ENCODE results near the gene NELFCD. TPM values are rescaled to one million over a fixed set of nuclear protein-coding genes. Genes with fewer than 3 reads are reported as not detected.
"Not testable (repeated sequence)": the region's sequence is repeated elsewhere in the genome, so short reads cannot be mapped to it uniquely, and the experiment has no call there.

NELFCD gene
- total RNA-seq, 1 donor from 2014 or later = 111 TPM

GRCh38 chr20:59032713-59033059 is 51.6 kb downstream of the NELFCD start:
- peak overlapping the region; percentile 64 for H3K27ac Mint-ChIP-seq
- no peak for DNase-seq (ENCODE audit: low spot score)
- H3K27me3 Mint-ChIP-seq (ENCODE audit: low read depth) = no peaks in the 10 kb centered on the region
- peak overlapping the region; percentile 80 for H3K4me3 Mint-ChIP-seq (ENCODE audit: low read depth)
- no peaks in the 10 kb centered on the region for H3K9me3 Mint-ChIP-seq
- intact Hi-C loops (cut with micrococcal nuclease) = loop anchor here (1.0 to 5.0 kb wide), 3 partner anchors 10 to 140 kb away; partner anchors contain the start of genes NELFCD and PRELID3B
- H3K4me1 Mint-ChIP-seq (ENCODE audit: low read depth) = peaks cover 65% of the 10 kb centered on the region
- peaks cover 86% of the 10 kb centered on the region for H3K36me3 Mint-ChIP-seq (ENCODE audit: low read depth)

DNA sequence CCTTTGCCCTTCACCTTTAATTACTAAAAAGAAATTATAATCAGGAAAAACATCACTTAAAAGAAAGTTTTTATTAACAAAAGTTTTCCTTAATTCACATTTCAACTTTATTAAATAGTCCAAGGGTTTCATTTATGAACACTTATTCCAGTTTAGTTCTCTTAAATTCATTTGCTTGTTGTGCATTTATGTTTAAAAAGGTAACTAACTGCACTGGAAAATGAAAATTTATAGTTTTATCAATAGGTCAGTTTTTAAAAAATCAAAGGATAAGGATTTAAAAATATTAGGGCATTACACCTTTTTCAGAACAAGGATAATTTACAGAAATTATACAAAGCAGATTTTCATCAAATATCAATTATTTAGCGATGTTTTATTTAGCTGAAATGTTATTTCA is 52.0 kb downstream of the NELFCD start:
- Mint-ChIP-seq H3K4me1 (ENCODE audit: low read depth) (peaks cover 64% of the 10 kb centered on the region), H3K4me3 (ENCODE audit: low read depth) (peak overlapping the region; percentile 80), H3K27me3 (ENCODE audit: low read depth) (no peaks in the 10 kb centered on the region), H3K27ac (peak overlapping the region; percentile 64), H3K36me3 (ENCODE audit: low read depth) (peaks cover 86% of the 10 kb centered on the region), H3K9me3 (no peaks in the 10 kb centered on the region)
- no peak for DNase-seq (ENCODE audit: low spot score)
- intact Hi-C loops (cut with micrococcal nuclease) = loop anchor here (2.0 to 5.0 kb wide), 2 partner anchors 51 to 140 kb away; partner anchors contain the start of gene NELFCD

GRCh38 chr20:59033616-59034165 is 52.6 kb downstream of the NELFCD start:
- no peak overlapping the region for H3K27ac Mint-ChIP-seq
- H3K36me3 Mint-ChIP-seq (ENCODE audit: low read depth) = peaks cover 84% of the 10 kb centered on the region
- no peak for DNase-seq (ENCODE audit: low spot score)
- H3K4me3 Mint-ChIP-seq (ENCODE audit: low read depth) = no peak overlapping the region
- no peaks in the 10 kb centered on the region for H3K9me3 Mint-ChIP-seq
- peaks cover 63% of the 10 kb centered on the region for H3K4me1 Mint-ChIP-seq (ENCODE audit: low read depth)
- intact Hi-C loops (cut with micrococcal nuclease) = loop anchor here (2.0 to 5.0 kb wide), 2 partner anchors 51 to 141 kb away; partner anchors contain the start of gene NELFCD
- no peaks in the 10 kb centered on the region for H3K27me3 Mint-ChIP-seq (ENCODE audit: low read depth)

GRCh38 chr20:59035381-59035780 is 54.3 kb downstream of the NELFCD start:
- no peak for DNase-seq (ENCODE audit: low spot score)
- Mint-ChIP-seq H3K9me3 (no peaks in the 10 kb centered on the region), H3K36me3 (ENCODE audit: low read depth) (peaks cover 82% of the 10 kb centered on the region), H3K27me3 (ENCODE audit: low read depth) (no peaks in the 10 kb centered on the region), H3K4me1 (ENCODE audit: low read depth) (peaks cover 63% of the 10 kb centered on the region), H3K4me3 (ENCODE audit: low read depth) (no peak overlapping the region), H3K27ac (no peak overlapping the region)
- intact Hi-C loops (cut with micrococcal nuclease) = no loop called here

DNA sequence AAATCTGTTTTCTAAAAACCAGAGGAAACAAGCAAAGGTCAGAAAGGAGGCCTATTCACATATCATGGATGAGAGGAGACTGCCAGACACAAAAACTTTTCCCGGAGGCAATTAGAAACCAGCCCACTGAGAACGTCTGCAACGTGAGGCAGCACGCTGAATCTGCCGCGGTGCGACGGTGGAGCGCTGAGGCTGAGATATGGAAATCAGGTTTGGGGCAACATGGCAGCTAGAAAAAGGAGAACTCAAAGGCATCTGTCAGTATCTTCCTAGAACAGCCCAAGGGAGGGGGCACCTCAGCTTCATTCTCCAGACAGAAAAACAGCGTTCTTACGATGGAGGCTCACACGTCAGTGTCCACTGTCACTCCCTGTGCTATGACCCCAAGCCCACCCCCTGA is 56.3 kb downstream of the NELFCD start:
- H3K36me3 Mint-ChIP-seq (ENCODE audit: low read depth) = peaks cover 82% of the 10 kb centered on the region
- no peak overlapping the region for H3K27ac Mint-ChIP-seq
- intact Hi-C loops (cut with micrococcal nuclease) = no loop called here
- no peaks in the 10 kb centered on the region for H3K9me3 Mint-ChIP-seq
- peaks cover 65% of the 10 kb centered on the region for H3K4me1 Mint-ChIP-seq (ENCODE audit: low read depth)
- no peaks in the 10 kb centered on the region for H3K27me3 Mint-ChIP-seq (ENCODE audit: low read depth)
- DNase-seq (ENCODE audit: low spot score) = no peak
- H3K4me3 Mint-ChIP-seq (ENCODE audit: low read depth) = no peak overlapping the region

GRCh38 chr20:59039233-59039632 is 58.2 kb downstream of the NELFCD start:
- Mint-ChIP-seq H3K4me1 (ENCODE audit: low read depth) (peaks cover 69% of the 10 kb centered on the region), H3K4me3 (ENCODE audit: low read depth) (peak overlapping the region; percentile 61), H3K36me3 (ENCODE audit: low read depth) (peaks cover 70% of the 10 kb centered on the region), H3K27me3 (ENCODE audit: low read depth) (no peaks in the 10 kb centered on the region), H3K27ac (peak overlapping the region; percentile 64), H3K9me3 (no peaks in the 10 kb centered on the region)
- intact Hi-C loops (cut with micrococcal nuclease) = no loop called here
- DNase-seq (ENCODE audit: low spot score) = no peak

GRCh38 chr20:59040667-59041066 is 59.6 kb downstream of the NELFCD start:
- H3K4me3 Mint-ChIP-seq (ENCODE audit: low read depth) = peak overlapping the region; percentile 97
- no peaks in the 10 kb centered on the region for H3K9me3 Mint-ChIP-seq
- H3K36me3 Mint-ChIP-seq (ENCODE audit: low read depth) = peaks cover 57% of the 10 kb centered on the region
- H3K27me3 Mint-ChIP-seq (ENCODE audit: low read depth) = no peaks in the 10 kb centered on the region
- H3K27ac Mint-ChIP-seq = peak overlapping the region; percentile 91
- intact Hi-C loops (cut with micrococcal nuclease) = loop anchor here (5.0 to 10.0 kb wide), 3 partner anchors 33 to 386 kb away; partner anchors contain the start of genes CTSZ, STX16 and ZNF831
- peaks cover 66% of the 10 kb centered on the region for H3K4me1 Mint-ChIP-seq (ENCODE audit: low read depth)
- no peak for DNase-seq (ENCODE audit: low spot score)

DNA sequence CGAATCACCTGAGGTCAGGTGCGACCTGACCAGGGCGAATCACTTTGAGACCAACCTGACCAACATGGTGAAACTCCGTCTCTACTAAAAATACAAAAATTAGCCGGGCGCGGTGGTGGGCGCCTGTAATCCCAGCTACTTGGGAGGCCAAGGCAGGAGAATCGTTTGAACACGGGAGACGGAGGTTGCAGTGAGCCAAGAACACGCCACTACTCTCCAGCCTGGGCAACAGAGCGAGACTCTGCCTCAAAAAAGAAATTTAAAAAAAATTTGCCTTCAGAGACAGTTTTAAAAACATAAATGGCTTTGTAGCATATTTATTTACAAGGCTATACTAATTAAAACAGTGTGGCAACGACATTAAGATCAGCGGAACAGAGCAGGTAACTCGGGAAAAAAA is 60.4 kb downstream of the NELFCD start:
- intact Hi-C loops (cut with micrococcal nuclease) = loop anchor here (5.0 to 10.0 kb wide), 3 partner anchors 34 to 387 kb away; partner anchors contain the start of genes CTSZ, STX16 and ZNF831
- H3K4me1 Mint-ChIP-seq (ENCODE audit: low read depth) = peaks cover 59% of the 10 kb centered on the region
- peaks cover 49% of the 10 kb centered on the region for H3K36me3 Mint-ChIP-seq (ENCODE audit: low read depth)

DNA sequence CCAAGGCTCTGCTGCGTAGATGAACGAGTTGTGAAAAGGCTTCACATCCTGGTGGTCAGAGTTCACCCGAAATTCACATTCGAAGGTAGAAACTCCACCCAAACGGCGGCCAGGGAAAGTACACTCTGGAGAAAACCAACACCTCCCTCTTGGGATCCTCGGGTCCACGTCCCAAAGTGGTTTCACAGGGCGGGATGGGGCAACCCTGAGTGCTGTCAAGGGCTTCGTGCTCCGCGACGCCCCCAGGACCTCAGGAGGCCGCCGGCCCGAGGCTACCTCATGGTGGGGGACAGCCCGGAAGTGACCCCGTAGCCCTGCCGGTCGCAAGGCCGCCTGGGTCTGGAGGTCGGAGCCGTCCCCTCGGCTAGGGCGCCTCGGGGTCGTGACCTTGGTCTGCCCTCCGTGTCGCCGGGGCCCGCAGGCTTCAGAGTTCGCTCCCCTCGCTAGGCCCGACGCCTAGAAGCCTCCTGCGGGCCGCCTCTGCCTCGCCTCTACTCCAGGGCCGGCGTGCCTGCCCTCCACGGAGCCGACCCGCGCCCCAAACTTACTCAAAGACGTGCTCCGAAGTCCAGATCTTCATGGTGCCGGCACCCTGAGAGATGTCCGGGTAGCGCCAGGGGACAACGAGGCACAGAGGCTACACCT is 61.2 kb downstream of the NELFCD start, which contains the start of gene PRELID3B:
Gene PRELID3B, minus strand, starts transcription at position 636 of the 645 bp plus-strand sequence. Its CDS starts 56 bp downstream, at position 580.
- DNase-seq (ENCODE audit: low spot score) = peak; percentile 33
- peaks cover 54% of the 10 kb centered on the region for H3K4me1 Mint-ChIP-seq (ENCODE audit: low read depth)

More for the DNA sequence above, 60.4 kb downstream of the NELFCD start:
- H3K27me3 Mint-ChIP-seq (ENCODE audit: low read depth); H3K9me3 Mint-ChIP-seq; DNase-seq (ENCODE audit: low spot score): not testable (repeated sequence)
- Mint-ChIP-seq H3K27ac (peak overlapping the region; percentile 91), H3K4me3 (ENCODE audit: low read depth) (peak overlapping the region; percentile 97)

GRCh38 chr20:59042796-59043631 is 62.0 kb downstream of the NELFCD start:
- H3K4me1 Mint-ChIP-seq (ENCODE audit: low read depth) = peaks cover 53% of the 10 kb centered on the region
- H3K27ac Mint-ChIP-seq = peak overlapping the region; percentile 95
- intact Hi-C loops (cut with micrococcal nuclease) = loop anchor here (1.0 to 10.0 kb wide), 4 partner anchors 11 to 388 kb away; partner anchors contain the start of genes ATP5F1E, CTSZ, STX16 and ZNF831
- no peaks in the 10 kb centered on the region for H3K9me3 Mint-ChIP-seq
- no peaks in the 10 kb centered on the region for H3K27me3 Mint-ChIP-seq (ENCODE audit: low read depth)
- H3K4me3 Mint-ChIP-seq (ENCODE audit: low read depth) = peak overlapping the region; percentile 97
- peak; percentile 93 for DNase-seq (ENCODE audit: low spot score)
- H3K36me3 Mint-ChIP-seq (ENCODE audit: low read depth) = peaks cover 33% of the 10 kb centered on the region

More for the DNA sequence above, 61.2 kb downstream of the NELFCD start, which contains the start of gene PRELID3B:
- Mint-ChIP-seq H3K36me3 (ENCODE audit: low read depth) (peaks cover 41% of the 10 kb centered on the region), H3K4me3 (ENCODE audit: low read depth) (peak within 1 kb of the TSS; percentile 97), H3K27me3 (ENCODE audit: low read depth) (no peaks in the 10 kb centered on the region), H3K27ac (peak within 1 kb of the TSS; percentile 95), H3K9me3 (no peaks in the 10 kb centered on the region)
- intact Hi-C loops (cut with micrococcal nuclease) = loop anchor here (1.0 to 10.0 kb wide), 4 partner anchors 10 to 387 kb away; partner anchors contain the start of genes ATP5F1E, CTSZ, STX16 and ZNF831

DNA sequence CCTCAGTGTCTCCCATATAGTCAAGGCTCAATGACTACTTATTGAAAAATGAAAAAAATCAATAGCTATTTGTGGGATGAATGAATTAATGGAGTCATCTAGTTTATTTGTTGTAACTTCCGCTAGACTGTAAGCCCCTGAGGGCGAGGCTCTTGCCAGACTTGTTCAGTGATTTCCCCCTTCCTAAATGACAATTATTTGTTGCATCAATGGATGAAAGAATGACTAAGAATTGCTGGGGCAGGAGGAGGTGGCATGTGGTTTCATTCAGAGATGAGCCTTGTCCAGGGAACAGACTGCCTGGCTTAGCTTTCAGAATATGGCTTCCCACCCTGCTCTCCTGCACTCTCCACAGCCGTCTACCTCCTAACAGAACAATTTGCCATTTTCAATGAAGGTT is 62.6 kb downstream of the NELFCD start:
- peaks cover 29% of the 10 kb centered on the region for H3K36me3 Mint-ChIP-seq (ENCODE audit: low read depth)
- intact Hi-C loops (cut with micrococcal nuclease) = loop anchor here (5.0 to 10.0 kb wide), 3 partner anchors 36 to 389 kb away; partner anchors contain the start of genes CTSZ, STX16 and ZNF831
- H3K27me3 Mint-ChIP-seq (ENCODE audit: low read depth) = no peaks in the 10 kb centered on the region
- DNase-seq (ENCODE audit: low spot score) = no peak
- H3K4me3 Mint-ChIP-seq (ENCODE audit: low read depth) = peak overlapping the region; percentile 70
- H3K9me3 Mint-ChIP-seq = no peaks in the 10 kb centered on the region
- H3K4me1 Mint-ChIP-seq (ENCODE audit: low read depth) = peaks cover 57% of the 10 kb centered on the region
- H3K27ac Mint-ChIP-seq = peak overlapping the region; percentile 64

DNA sequence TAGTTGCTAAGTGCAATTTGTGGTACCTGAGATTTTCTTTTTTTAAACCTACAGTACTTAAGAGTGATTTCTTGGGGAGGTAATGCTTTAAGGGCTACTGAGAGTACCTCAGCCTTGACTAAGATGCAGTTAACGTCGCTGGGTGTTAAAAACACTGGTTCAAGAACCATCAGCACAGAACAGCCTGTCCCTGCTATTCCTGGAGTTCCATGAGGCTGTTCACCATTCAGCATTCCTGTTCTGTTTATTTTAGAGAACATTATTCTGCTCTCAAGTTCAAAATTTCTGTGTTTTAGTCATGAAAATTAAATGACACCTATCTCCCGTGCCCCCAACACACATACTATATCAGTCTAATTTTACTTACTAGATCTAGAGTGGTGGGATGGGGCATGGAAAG is 63.2 kb downstream of the NELFCD start:
- Mint-ChIP-seq H3K27ac (no peak overlapping the region), H3K4me1 (ENCODE audit: low read depth) (peaks cover 51% of the 10 kb centered on the region), H3K4me3 (ENCODE audit: low read depth) (no peak overlapping the region), H3K27me3 (ENCODE audit: low read depth) (peaks cover under 1% of the 10 kb centered on the region), H3K9me3 (no peaks in the 10 kb centered on the region), H3K36me3 (ENCODE audit: low read depth) (peaks cover 24% of the 10 kb centered on the region)
- intact Hi-C loops (cut with micrococcal nuclease) = loop anchor here (5.0 to 10.0 kb wide), 3 partner anchors 37 to 389 kb away; partner anchors contain the start of genes CTSZ, STX16 and ZNF831
- DNase-seq (ENCODE audit: low spot score) = no peak

Data from activated T-helper 2 cell treated with anti-CD3 and anti-CD28 coated beads, Interferon-gamma antibody, Interleukin-2, Interleukin-4, amounts not matched to agents 10 μg/mL and 5 μg/mL and 100 μg/mL, durations not matched to agents 14 hours and 24 hours and 36 hours (primary cell).